CD4-positive, alpha-beta T cell (primary cell): Measurements from ENCODE around the gene HPCAL1. TPM values are rescaled to one million over a fixed set of nuclear protein-coding genes. Genes with fewer than 3 reads are reported as not detected.

Source experiments
- ATAC-seq: fragments of 200-7000 bp; cut with Tn5 transposase; one replicate; pipeline ENCODE4 v1.10.0; 2022; ENCODE audit warnings: mild to moderate bottlenecking; ENCODE audit not compliant: poor library complexity
- CTCF ChIA-PET: fragments of 350-600 bp; sonication (Branson Sonifier 250); formaldehyde crosslinking; loops from one replicate; lab custom pipeline; 2021; ENCODE audit warnings: antibody characterized with exemption, inconsistent platforms; lab: Charles Lee
- POLR2A ChIA-PET: fragments of 350-600 bp; sonication (Branson Sonifier 250); formaldehyde crosslinking; loops from one replicate; lab custom pipeline; 2021; ENCODE audit warnings: antibody characterized with exemption, inconsistent platforms; lab: Charles Lee
- DNase-seq, 14 experiments: peaks; one replicate each; pipeline ENCODE4 v3.0.0-alpha.2; 2013 to 2020; ENCODE audit warnings: mixed read lengths in 2 of 14
- H3K27ac ChIP-seq, 2 donors: one replicate each; pipeline versions ENCODE4 v1.5.1 to v1.7.0; 2013; ENCODE audit warnings: low read length in 2 of 2, low read depth in 1 of 2, mild to moderate bottlenecking in 1 of 2
- H3K27me3 ChIP-seq, 2 experiments: 1 replicate in 1 of 2; 2 replicates in 1 of 2; pipeline versions ENCODE4 v1.6.1 to v1.7.0; 2013; ENCODE audit warnings: low read length in 2 of 2, control low read depth in 1 of 2, mild to moderate bottlenecking in 1 of 2, moderate library complexity in 1 of 2; ENCODE audit not compliant: insufficient read depth in 2 of 2, control insufficient read depth in 1 of 2
- H3K36me3 ChIP-seq: one replicate; pipeline ENCODE4 v1.6.1; 2013; ENCODE audit warnings: low read length, control low read depth; ENCODE audit not compliant: insufficient read depth
- H3K4me1 ChIP-seq: one replicate; pipeline ENCODE4 v1.6.1; 2013; ENCODE audit warnings: low read length, control low read depth; ENCODE audit not compliant: insufficient read depth
- H3K4me3 ChIP-seq: one replicate; pipeline ENCODE4 v1.5.1; 2013; ENCODE audit warnings: mild to moderate bottlenecking, low read length, moderate library complexity
- H3K9me3 ChIP-seq, 2 experiments: 1 replicate in 1 of 2; 2 replicates in 1 of 2; pipeline versions ENCODE4 v1.6.1 to v1.7.0; 2013; ENCODE audit warnings: low read length in 2 of 2, mild to moderate bottlenecking in 2 of 2, control low read depth in 1 of 2, moderate library complexity in 1 of 2; ENCODE audit not compliant: control insufficient read depth in 1 of 2, insufficient read depth in 1 of 2
- H3K27ac Mint-ChIP-seq: one replicate; pipeline ENCODE4 v1.8.0; 2020; ENCODE audit warnings: mixed read lengths
- H3K27me3 Mint-ChIP-seq: one replicate; pipeline ENCODE4 v1.8.0; 2021; ENCODE audit warnings: mixed read lengths
- H3K36me3 Mint-ChIP-seq: one replicate; pipeline ENCODE4 v1.8.0; 2021; ENCODE audit warnings: low read depth, mixed read lengths
- H3K4me1 Mint-ChIP-seq: one replicate; pipeline ENCODE4 v1.8.0; 2021; ENCODE audit warnings: low read depth, mixed read lengths
- H3K4me3 Mint-ChIP-seq: one replicate; pipeline ENCODE4 v1.8.0; 2020; ENCODE audit warnings: mild to moderate bottlenecking, mixed read lengths
- H3K9me3 Mint-ChIP-seq: one replicate; pipeline ENCODE4 v1.8.0; 2020; ENCODE audit warnings: mixed read lengths
- CTCF ChIP-seq: fragments of 200-600 bp; IDR thresholded peaks from one replicate; pipeline ENCODE4 v1.8.0; 2022; ENCODE audit warnings: antibody characterized with exemption, mild to moderate bottlenecking
- intact Hi-C, 2 experiments: fragments of 100-400 bp; cut with DNase I in 1 of 2; cut with micrococcal nuclease in 1 of 2; formaldehyde crosslinking; loops; one replicate each; pipeline versions ENCODE4 v1.15.1 to v1.9.0; 2023 to 2025; cut with DNase I, micrococcal nuclease
- total RNA-seq, 174 experiments: library from RNA in 2 of 174; stranded (reverse) in 2 of 174; gene quantifications; one replicate each; pipeline ENCODE4 v1.2.3 and lab custom pipeline; 2021 to 2026

The HPCAL1 gene
- total RNA-seq, 2 experiments from 2014 or later = 24.9 to 27.9 TPM

GRCh38 chr2:10329880-10330699 is 27.4 kb downstream of the HPCAL1 start:
- CTCF ChIA-PET = interaction anchor here (1.0 to 6.3 kb wide), 4 partner anchors 12 to 105 kb away, joined by 3 to 70 read pairs (median 6); partner anchors contain the start of gene HPCAL1
- Mint-ChIP-seq H3K4me3 (peak overlapping the region; percentile 91), H3K27me3 (no peaks in the 10 kb centered on the region), H3K9me3 (no peaks in the 10 kb centered on the region), H3K4me1 (peaks cover 93% of the 10 kb centered on the region), H3K27ac (peak overlapping the region; percentile 94), H3K36me3 (peaks cover 22% of the 10 kb centered on the region)
- Histone ChIP-seq H3K4me3 (peak overlapping the region; percentile 74), H3K27me3 (no peaks in the 10 kb centered on the region), H3K27ac (peak overlapping the region; percentile 90 to 95), H3K9me3 (peaks cover 0 to 6% of the 10 kb centered on the region in 2 experiments), H3K4me1 (peaks cover 85% of the 10 kb centered on the region), H3K36me3 (peaks cover 3% of the 10 kb centered on the region)
- POLR2A ChIA-PET = interaction anchor here (0.9 to 11.1 kb wide), 11 partner anchors 22 to 286 kb away, joined by 3 to 230 read pairs (median 5); partner anchors contain the start of genes HPCAL1 and ODC1
- TF ChIP-seq CTCF = no peak
- peak; percentile 23 to 76 (median 46) for DNase-seq
- ATAC-seq = peak; percentile 44
- intact Hi-C loops = loop anchor here (1.0 to 5.0 kb wide), 5 partner anchors 25 to 119 kb away; no protein-coding TSS in a partner anchor

GRCh38 chr2:10330700-10331026 is 28.0 kb downstream of the HPCAL1 start:
- peak overlapping the region; percentile 91 for H3K4me3 Mint-ChIP-seq
- Histone ChIP-seq H3K36me3 (peaks cover 9% of the 10 kb centered on the region), H3K27ac (peak overlapping the region; percentile 90 to 95), H3K27me3 (no peaks in the 10 kb centered on the region), H3K9me3 (peaks cover 0 to 8% of the 10 kb centered on the region in 2 experiments), H3K4me3 (peak overlapping the region; percentile 74), H3K4me1 (peaks cover 82% of the 10 kb centered on the region)
- ChIA-PET POLR2A (interaction anchor here (0.9 to 11.1 kb wide), 9 partner anchors 22 to 206 kb away, joined by 3 to 230 read pairs (median 5); partner anchors contain the start of genes HPCAL1 and ODC1), CTCF (interaction anchor here (1.0 to 6.3 kb wide), 3 partner anchors 27 to 104 kb away, joined by 3 to 70 read pairs (median 12); partner anchors contain the start of gene HPCAL1)
- peaks cover 28% of the 10 kb centered on the region for H3K36me3 Mint-ChIP-seq
- intact Hi-C loops = loop anchor here (1.0 to 5.0 kb wide), 5 partner anchors 25 to 119 kb away; no protein-coding TSS in a partner anchor
- H3K9me3 Mint-ChIP-seq = no peaks in the 10 kb centered on the region
- DNase-seq (peak in 4 of 14 experiments; percentile 16 to 40 (median 16)), ATAC-seq (no peak)
- TF ChIP-seq CTCF = no peak
- H3K4me1 Mint-ChIP-seq = peaks cover 92% of the 10 kb centered on the region
- H3K27me3 Mint-ChIP-seq = no peaks in the 10 kb centered on the region
- peak overlapping the region; percentile 94 for H3K27ac Mint-ChIP-seq

- CTCF ChIA-PET = interaction anchor here (0.7 to 6.3 kb wide), 4 partner anchors 17 to 78 kb away, joined by 3 to 70 read pairs (median 8); partner anchors contain the start of gene HPCAL1
- no peak for TF ChIP-seq CTCF
- peak; percentile 65 for ATAC-seq
Observed at GRCh38 chr2:10331027-10331701, 28.5 kb downstream of the HPCAL1 start.

More at GRCh38 chr2:10331027-10331701, 28.5 kb downstream of the HPCAL1 start:
- DNase-seq = peak; percentile 54 to 87 (median 74)
- Histone ChIP-seq H3K36me3 (peaks cover 10% of the 10 kb centered on the region), H3K4me1 (peaks cover 77% of the 10 kb centered on the region), H3K27me3 (no peaks in the 10 kb centered on the region), H3K4me3 (peak overlapping the region; percentile 74), H3K9me3 (peaks cover 0 to 8% of the 10 kb centered on the region in 2 experiments), H3K27ac (peak overlapping the region; percentile 90 to 95)
- intact Hi-C loops = loop anchor here (1.0 to 5.0 kb wide), 3 partner anchors 51 to 78 kb away; no protein-coding TSS in a partner anchor
- peaks cover 30% of the 10 kb centered on the region for H3K36me3 Mint-ChIP-seq
- H3K27ac Mint-ChIP-seq = peak overlapping the region; percentile 94
- H3K27me3 Mint-ChIP-seq = no peaks in the 10 kb centered on the region
- H3K4me3 Mint-ChIP-seq = peak overlapping the region; percentile 91
- no peaks in the 10 kb centered on the region for H3K9me3 Mint-ChIP-seq
- H3K4me1 Mint-ChIP-seq = peaks cover 89% of the 10 kb centered on the region
- POLR2A ChIA-PET = interaction anchor here (0.7 to 11.1 kb wide), 14 partner anchors 11 to 210 kb away, joined by 3 to 230 read pairs (median 5); partner anchors contain the start of genes HPCAL1 and ODC1
